ENCODE measurements around the gene GSTT4.

GRCh38 chr22:24002272-24002671 lies 3.0 kb downstream of the GSTT4 start:
- TF ChIP-seq CTCF (IDR thresholded peaks at IDR 0.05) = no peak
- no peak for TF ChIP-seq POLR2A (IDR thresholded peaks at IDR 0.05)
